ENCODE results near the gene MYO5B. TPM values are rescaled to one million over a fixed set of nuclear protein-coding genes. Genes with fewer than 3 reads are reported as not detected.

Gene MYO5B
- polyA plus RNA-seq, 1 donor (not counting 4 experiments of a cell fraction or from before 2014, with no cell fraction given) = 6.8 TPM

DNA sequence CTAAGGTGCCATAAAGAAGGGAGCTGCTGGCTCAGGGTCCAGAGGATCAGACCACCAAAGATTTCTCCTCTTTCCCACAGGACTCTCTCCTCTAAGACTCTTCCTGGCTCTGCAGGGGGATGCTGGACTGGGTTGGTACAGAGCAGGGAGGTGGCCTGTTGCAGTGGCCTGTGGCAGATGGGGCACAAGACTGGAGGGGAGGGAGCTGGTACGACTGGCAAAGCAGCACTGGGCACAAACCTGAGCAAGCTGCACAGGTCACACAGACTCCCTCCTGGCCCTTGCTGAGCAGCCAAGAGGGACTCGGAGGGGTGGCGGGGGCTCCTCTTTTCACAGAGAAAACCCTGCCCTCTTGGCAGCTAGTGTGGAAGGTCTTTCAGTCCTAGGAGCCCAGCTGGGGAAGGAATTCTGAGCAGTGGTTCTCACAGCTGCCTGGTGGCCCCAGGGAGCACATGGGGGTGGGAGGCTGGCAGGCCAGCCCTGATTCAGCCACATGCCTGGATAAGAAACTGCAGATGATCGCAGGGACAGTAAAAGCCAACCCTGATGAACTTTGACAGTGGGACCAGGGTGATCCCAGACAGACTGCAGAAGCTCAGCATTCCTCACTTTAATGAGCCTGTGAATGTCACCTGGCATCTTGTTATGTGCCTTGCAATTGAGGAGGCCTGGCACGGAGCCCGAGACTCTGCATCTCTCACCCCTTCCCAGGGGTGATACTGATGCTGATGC, 349.2 kb downstream of the MYO5B start:
- DNase-seq (ENCODE audit: low read depth, low spot score) = no peak
- no peaks in the 10 kb centered on the region for H3K79me2 ChIP-seq (ENCODE audit: control insufficient read depth, insufficient read depth, low read length)
- TF ChIP-seq EZH2 (IDR thresholded peaks at IDR 0.05; ENCODE audit: low read length) = no peak
- TF ChIP-seq, protein P1, sequence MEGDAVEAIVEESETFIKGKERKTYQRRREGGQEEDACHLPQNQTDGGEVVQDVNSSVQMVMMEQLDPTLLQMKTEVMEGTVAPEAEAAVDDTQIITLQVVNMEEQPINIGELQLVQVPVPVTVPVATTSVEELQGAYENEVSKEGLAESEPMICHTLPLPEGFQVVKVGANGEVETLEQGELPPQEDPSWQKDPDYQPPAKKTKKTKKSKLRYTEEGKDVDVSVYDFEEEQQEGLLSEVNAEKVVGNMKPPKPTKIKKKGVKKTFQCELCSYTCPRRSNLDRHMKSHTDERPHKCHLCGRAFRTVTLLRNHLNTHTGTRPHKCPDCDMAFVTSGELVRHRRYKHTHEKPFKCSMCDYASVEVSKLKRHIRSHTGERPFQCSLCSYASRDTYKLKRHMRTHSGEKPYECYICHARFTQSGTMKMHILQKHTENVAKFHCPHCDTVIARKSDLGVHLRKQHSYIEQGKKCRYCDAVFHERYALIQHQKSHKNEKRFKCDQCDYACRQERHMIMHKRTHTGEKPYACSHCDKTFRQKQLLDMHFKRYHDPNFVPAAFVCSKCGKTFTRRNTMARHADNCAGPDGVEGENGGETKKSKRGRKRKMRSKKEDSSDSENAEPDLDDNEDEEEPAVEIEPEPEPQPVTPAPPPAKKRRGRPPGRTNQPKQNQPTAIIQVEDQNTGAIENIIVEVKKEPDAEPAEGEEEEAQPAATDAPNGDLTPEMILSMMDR (optimal IDR thresholded peaks at IDR 0.05 in 1 of 3, IDR thresholded peaks at IDR 0.05 in 1 of 3, conservative IDR thresholded peaks at IDR 0.05 in 1 of 3; ENCODE audit: extremely low read depth in 1 of 3, insufficient read depth in 2 of 3, low read length in 3 of 3) = no peak
- H3K4me3 ChIP-seq (ENCODE audit: control insufficient read depth in 2 of 3, extremely low read depth in 1 of 3, insufficient read depth in 2 of 3, low read depth in 1 of 3, low read length in 3 of 3) = no peak overlapping the region
- H3K9me1 ChIP-seq (ENCODE audit: control insufficient read depth, extremely low read depth, insufficient read depth, low read length) = no peaks in the 10 kb centered on the region
- H3K4me2 ChIP-seq (ENCODE audit: control insufficient read depth, extremely low read depth, insufficient read depth, low read depth, low read length) = no peak overlapping the region
- peaks cover 22% of the 10 kb centered on the region for H3K4me1 ChIP-seq (ENCODE audit: control insufficient read depth, extremely low read depth, insufficient read depth, low read length)
- H3K27me3 ChIP-seq (ENCODE audit: control insufficient read depth, extremely low read depth, insufficient read depth, low read length) = no peaks in the 10 kb centered on the region
- no peaks in the 10 kb centered on the region for H4K20me1 ChIP-seq (ENCODE audit: control insufficient read depth, extremely low read depth, insufficient read depth, low read length)
- no peak overlapping the region for H2AFZ ChIP-seq (ENCODE audit: control insufficient read depth, low read length)
- dilution Hi-C loops (cut with MboI; ENCODE audit: extremely low pct_ligation_motif_present, low sequenced_read_pairs) = no loop called here
- H3K9ac ChIP-seq (ENCODE audit: control insufficient read depth, extremely low read depth, insufficient read depth, low read length) = no peak overlapping the region
- H3K36me3 ChIP-seq (ENCODE audit: control insufficient read depth in 2 of 2, extremely low read depth in 1 of 2, insufficient read depth in 2 of 2, low read length in 2 of 2) = peaks cover 4% of the 10 kb centered on the region in 2 experiments
- H3K27ac ChIP-seq (ENCODE audit: control insufficient read depth, insufficient read depth, low read length) = no peak overlapping the region
- FAIRE-seq = no peak
- no peaks in the 10 kb centered on the region for H3K9me3 ChIP-seq (ENCODE audit: control insufficient read depth, low read depth, low read length)

DNA sequence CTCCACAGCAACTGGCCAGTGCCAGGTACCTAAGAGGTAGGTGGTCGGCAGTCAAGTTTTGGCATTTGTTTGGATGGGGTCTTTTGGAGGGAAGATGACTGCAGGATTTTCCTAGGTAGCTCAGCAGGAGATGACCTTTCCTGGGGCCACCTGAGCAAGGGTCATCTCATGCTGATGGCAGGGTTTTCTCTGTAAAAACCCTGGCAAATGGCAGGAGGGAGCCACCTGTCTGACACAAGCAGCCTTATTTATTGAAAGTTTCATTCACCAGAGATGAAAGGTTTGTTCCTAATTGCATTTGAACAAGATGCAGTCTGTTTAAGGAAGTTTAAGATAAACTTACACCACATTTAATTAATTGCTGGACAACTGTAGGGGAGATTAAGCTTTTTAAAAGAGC, 350.0 kb downstream of the MYO5B start:
- dilution Hi-C loops (cut with MboI; ENCODE audit: extremely low pct_ligation_motif_present, low sequenced_read_pairs) = no loop called here
- Histone ChIP-seq H3K27me3 (ENCODE audit: control insufficient read depth, extremely low read depth, insufficient read depth, low read length) (no peaks in the 10 kb centered on the region), H3K4me3 (ENCODE audit: control insufficient read depth in 2 of 3, extremely low read depth in 1 of 3, insufficient read depth in 2 of 3, low read depth in 1 of 3, low read length in 3 of 3) (no peak overlapping the region), H3K4me2 (ENCODE audit: control insufficient read depth, extremely low read depth, insufficient read depth, low read depth, low read length) (no peak overlapping the region), H3K9me3 (ENCODE audit: control insufficient read depth, low read depth, low read length) (no peaks in the 10 kb centered on the region), H3K4me1 (ENCODE audit: control insufficient read depth, extremely low read depth, insufficient read depth, low read length) (peaks cover 16% of the 10 kb centered on the region), H3K79me2 (ENCODE audit: control insufficient read depth, insufficient read depth, low read length) (no peaks in the 10 kb centered on the region), H4K20me1 (ENCODE audit: control insufficient read depth, extremely low read depth, insufficient read depth, low read length) (no peaks in the 10 kb centered on the region), H3K9me1 (ENCODE audit: control insufficient read depth, extremely low read depth, insufficient read depth, low read length) (no peaks in the 10 kb centered on the region), H3K27ac (ENCODE audit: control insufficient read depth, insufficient read depth, low read length) (no peak overlapping the region), H3K9ac (ENCODE audit: control insufficient read depth, extremely low read depth, insufficient read depth, low read length) (no peak overlapping the region), H3K36me3 (ENCODE audit: control insufficient read depth in 2 of 2, extremely low read depth in 1 of 2, insufficient read depth in 2 of 2, low read length in 2 of 2) (peaks cover 4% of the 10 kb centered on the region in 2 experiments), H2AFZ (ENCODE audit: control insufficient read depth, low read length) (no peak overlapping the region)
- TF ChIP-seq, protein P1 (optimal IDR thresholded peaks at IDR 0.05 in 1 of 3, IDR thresholded peaks at IDR 0.05 in 1 of 3, conservative IDR thresholded peaks at IDR 0.05 in 1 of 3; ENCODE audit: extremely low read depth in 1 of 3, insufficient read depth in 2 of 3, low read length in 3 of 3) = no peak
- no peak for TF ChIP-seq EZH2 (IDR thresholded peaks at IDR 0.05; ENCODE audit: low read length)
- FAIRE-seq (no peak), DNase-seq (ENCODE audit: low read depth, low spot score) (no peak)

Data from keratinocyte (primary cell).